Fibroblast of pulmonary artery (primary cell): ENCODE measurements around the gene KIAA1217.

Experiments
- DNase-seq: peaks from one replicate; pipeline ENCODE4 v3.0.0-alpha.2; 2010; ENCODE audit warnings: low read depth
- H3K4me3 ChIP-seq: replicated peaks from 2 replicates; pipeline ENCODE4 v1.5.1; 2011; ENCODE audit warnings: low read depth, mild to moderate bottlenecking, control low read depth, low read length, moderate library complexity
- TF ChIP-seq, protein P1 (sequence below): IDR thresholded peaks from 2 replicates; pipeline ENCODE4 v1.5.1; 2011; ENCODE audit warnings: mild to moderate bottlenecking, control low read depth, low read length, inconsistent platforms; ENCODE audit errors: missing control alignments

KIAA1217 gene

DNA sequence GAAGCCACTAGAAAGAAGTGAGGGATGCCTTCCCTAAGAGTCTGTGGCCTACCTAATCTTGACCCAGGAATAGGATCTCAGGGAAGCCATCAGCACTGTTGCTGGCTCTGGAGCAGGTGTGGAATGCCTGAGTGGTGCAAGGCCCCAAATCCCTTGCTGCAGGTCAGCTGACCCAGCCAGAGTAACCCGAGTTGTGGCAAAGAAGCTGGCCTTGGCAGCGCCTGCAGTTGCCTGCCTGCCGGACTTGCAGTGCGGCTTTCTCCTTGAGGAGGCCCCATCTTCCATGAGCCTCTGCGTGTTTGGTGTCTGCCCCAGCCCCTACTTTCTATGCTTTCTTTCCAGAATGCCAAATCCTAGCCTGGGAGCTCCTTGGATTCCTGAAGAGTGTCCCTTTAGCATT, 5.8 kb downstream of the KIAA1217 start:
- TF ChIP-seq, protein P1, sequence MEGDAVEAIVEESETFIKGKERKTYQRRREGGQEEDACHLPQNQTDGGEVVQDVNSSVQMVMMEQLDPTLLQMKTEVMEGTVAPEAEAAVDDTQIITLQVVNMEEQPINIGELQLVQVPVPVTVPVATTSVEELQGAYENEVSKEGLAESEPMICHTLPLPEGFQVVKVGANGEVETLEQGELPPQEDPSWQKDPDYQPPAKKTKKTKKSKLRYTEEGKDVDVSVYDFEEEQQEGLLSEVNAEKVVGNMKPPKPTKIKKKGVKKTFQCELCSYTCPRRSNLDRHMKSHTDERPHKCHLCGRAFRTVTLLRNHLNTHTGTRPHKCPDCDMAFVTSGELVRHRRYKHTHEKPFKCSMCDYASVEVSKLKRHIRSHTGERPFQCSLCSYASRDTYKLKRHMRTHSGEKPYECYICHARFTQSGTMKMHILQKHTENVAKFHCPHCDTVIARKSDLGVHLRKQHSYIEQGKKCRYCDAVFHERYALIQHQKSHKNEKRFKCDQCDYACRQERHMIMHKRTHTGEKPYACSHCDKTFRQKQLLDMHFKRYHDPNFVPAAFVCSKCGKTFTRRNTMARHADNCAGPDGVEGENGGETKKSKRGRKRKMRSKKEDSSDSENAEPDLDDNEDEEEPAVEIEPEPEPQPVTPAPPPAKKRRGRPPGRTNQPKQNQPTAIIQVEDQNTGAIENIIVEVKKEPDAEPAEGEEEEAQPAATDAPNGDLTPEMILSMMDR: no peak
- H3K4me3 ChIP-seq: no peak overlapping the region
- no peak for DNase-seq

DNA sequence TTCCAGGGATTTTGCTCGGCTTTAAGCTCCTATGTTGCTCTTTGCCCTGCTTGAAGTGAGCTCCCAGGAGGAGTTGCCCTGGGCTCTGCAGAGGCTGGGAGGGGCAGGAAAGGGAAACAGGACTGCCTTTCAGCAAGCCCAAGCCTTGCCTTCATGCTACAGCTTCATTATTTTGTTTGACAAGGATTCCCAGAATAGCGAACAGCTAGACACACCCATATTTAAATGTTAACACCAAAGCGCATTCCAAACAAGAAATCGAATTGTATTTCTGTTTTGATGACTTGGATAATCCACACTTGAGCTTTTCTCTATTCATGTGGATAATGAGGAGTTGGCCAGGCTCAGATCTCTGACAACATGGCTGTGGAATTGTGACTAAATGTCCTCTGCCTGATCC, 6.3 kb downstream of the KIAA1217 start:
- H3K4me3 ChIP-seq: no peak overlapping the region
- TF ChIP-seq, protein P1: no peak
- DNase-seq: no peak

DNA sequence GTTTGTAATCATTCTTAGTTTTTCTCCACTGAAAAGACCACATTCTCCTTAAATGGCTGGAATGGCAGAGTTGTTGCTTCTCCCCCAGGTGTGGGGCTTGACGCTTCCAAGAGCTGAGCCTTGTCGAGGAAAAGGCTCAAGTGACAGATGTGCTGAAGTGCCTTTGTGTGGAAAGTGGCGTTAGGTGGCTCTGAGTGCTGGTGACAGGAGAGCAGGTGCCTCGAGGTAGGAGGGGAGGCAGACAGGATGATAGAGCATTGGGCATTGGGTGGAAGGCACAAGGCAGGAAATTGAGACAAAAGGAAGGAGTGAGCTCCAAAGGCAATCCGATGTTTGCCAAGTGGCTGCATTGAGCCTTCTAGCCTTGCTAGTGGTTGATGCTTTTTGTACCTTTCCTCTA, 6.7 kb downstream of the KIAA1217 start:
- DNase-seq: no peak
- TF ChIP-seq, protein P1: no peak
- H3K4me3 ChIP-seq: no peak overlapping the region

DNA sequence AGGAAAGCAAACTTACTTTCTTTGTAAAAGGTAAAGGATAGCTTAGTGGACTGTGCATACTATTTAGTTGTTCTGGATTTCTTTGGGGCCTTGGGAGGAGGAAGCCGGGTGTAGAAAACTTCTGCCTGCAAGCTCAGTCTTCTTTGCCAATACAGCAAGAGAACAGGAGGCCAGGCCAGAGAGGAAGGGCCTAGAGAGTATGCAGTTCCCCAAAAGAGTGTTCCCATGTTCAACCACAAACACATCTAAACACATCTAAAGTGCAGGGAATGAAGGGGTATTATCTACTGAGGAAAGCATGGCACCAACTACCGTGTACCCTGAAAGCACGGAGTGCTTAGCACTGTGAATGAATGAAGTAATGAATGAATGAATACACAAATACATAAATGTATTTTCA, 11.0 kb downstream of the KIAA1217 start:
- no peak for DNase-seq
- no peak overlapping the region for H3K4me3 ChIP-seq
- TF ChIP-seq, protein P1: no peak

DNA sequence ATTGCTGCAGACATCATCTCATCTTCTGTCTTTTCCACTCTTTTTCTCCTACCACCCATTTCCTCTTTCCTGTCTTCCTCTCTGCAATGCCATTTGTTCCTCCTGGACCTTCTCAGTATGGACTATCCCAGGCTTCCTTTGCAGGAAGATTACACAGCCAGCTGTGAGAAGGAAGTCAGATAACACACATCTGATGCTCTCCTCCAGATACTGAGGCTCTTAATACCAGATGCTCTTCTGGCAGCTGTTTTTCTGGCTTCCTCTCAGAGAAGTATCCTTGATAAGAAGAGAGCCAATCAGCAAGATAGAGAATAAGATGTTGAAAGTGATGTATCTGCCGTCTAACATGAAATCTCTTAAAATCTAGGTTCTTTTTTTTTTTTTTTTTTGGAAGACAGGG, 14.4 kb downstream of the KIAA1217 start:
- no peak overlapping the region for H3K4me3 ChIP-seq
- TF ChIP-seq, protein P1: no peak
- no peak for DNase-seq

DNA sequence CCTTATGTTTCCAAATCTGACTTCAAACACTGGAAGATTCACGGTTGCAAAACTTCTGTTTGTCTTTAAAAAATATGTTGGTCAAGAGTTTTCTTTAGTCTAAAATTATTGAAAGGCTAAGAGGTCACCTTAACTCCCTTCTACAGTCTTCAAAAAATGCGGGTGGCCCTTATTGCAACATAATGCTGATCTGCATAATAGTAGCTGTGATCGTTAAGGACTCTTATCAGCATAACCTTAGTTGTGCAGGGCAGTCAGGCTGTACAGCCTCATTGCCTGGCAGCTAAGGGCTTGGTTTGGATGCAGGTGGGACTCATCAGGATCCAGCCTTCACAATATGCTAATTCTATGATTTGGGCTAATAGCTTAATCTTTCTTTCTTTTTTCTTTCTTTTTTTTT, 15.0 kb downstream of the KIAA1217 start:
- TF ChIP-seq, protein P1: no peak
- peak; percentile 54 for DNase-seq
- no peak overlapping the region for H3K4me3 ChIP-seq

DNA sequence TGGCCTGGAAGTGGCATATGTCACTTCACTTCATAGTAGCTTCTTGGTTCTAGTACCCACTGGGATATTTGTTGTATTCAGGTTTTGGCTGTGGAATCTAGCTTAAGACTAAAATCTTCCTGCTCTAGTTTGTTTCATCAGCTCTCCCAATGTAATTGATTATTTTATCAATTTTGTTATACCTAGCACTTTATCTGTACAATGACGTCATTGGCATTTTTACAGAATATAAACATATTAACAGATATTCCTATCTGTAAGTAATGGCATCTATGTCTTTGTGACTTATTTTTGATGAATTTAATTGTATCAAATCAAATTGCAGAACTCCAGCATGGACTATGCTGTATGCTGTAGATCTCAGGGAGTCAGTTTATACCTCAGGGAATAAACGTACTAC, 19.7 kb downstream of the KIAA1217 start:
- H3K4me3 ChIP-seq: no peak overlapping the region
- DNase-seq: no peak
- TF ChIP-seq, protein P1: no peak
